Measurements from ENCODE around the gene CUX1.

GRCh38 chr7:101823096-101823495 lies 5.7 kb downstream of the CUX1 start:
- TF ChIP-seq POLR2A (IDR thresholded peaks at IDR 0.05; ENCODE audit: low read depth, low read length) (no peak), POLR2AphosphoS5 (IDR thresholded peaks at IDR 0.05; ENCODE audit: low read depth, low read length) (no peak), TAF1 (IDR thresholded peaks at IDR 0.05; ENCODE audit: low read depth, low read length) (no peak)

Data from GM12891 (cell line).